GM18526 (cell line): Measurements from ENCODE around the gene IBA57.

Source experiments
- POLR2A ChIP-seq: IDR thresholded peaks from 3 replicates; pipeline ENCODE4 v1.6.1; 2011; ENCODE audit not compliant: insufficient read length; ENCODE audit errors: extremely low read depth

Gene IBA57

GRCh38 chr1:228171221-228171891 is 5.8 kb downstream of the IBA57 start:
- TF ChIP-seq POLR2A = no peak

DNA sequence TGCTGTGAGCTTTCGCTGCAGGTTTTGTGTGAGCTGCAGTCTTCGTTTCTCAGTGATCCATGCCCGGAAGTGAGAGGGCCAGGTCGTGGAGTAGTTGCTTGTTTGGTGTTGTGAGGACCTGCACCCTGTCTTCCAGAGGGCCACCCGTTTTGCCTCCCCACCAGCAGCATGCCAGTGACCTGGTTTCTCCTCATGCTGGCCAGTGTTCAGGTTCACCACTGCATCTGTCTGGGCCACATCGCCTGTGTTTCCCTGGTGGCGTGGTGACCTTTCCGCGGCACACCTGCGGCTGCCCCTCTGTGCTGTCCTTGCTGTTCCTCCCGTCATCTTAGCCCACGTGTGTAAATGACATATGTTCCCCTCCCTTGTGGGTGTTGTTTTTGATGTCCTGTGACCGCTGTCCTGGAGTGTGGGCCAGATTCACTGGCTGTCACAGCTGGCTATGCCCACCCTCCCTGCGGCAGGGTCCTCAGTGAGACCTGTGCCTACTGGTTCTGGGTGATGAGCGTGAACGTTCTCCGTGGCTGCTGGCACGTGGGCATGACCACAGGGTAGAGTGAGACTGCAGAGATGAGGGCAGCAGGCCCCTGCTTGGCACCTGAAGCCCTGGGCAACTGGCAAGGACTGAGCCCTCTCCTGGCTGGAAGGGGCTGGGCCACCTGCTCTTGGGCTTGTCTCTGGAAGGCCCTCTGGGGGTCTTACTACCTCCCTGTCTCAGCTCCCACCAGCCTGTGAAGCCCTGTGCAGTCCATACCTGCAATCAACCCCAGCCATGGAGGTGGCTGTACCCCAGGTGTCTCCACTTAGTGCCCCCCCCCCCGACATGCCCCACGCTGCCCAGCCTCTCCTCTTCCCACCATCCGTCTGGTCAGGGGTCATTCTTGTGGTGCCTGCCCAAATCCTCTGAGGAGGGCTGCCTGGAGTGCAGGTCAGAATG is 7.3 kb downstream of the IBA57 start:
- no peak for TF ChIP-seq POLR2A

- no peak for TF ChIP-seq POLR2A
These were observed 9.1 kb downstream of the IBA57 start for GRCh38 chr1:228174482-228175315.

DNA sequence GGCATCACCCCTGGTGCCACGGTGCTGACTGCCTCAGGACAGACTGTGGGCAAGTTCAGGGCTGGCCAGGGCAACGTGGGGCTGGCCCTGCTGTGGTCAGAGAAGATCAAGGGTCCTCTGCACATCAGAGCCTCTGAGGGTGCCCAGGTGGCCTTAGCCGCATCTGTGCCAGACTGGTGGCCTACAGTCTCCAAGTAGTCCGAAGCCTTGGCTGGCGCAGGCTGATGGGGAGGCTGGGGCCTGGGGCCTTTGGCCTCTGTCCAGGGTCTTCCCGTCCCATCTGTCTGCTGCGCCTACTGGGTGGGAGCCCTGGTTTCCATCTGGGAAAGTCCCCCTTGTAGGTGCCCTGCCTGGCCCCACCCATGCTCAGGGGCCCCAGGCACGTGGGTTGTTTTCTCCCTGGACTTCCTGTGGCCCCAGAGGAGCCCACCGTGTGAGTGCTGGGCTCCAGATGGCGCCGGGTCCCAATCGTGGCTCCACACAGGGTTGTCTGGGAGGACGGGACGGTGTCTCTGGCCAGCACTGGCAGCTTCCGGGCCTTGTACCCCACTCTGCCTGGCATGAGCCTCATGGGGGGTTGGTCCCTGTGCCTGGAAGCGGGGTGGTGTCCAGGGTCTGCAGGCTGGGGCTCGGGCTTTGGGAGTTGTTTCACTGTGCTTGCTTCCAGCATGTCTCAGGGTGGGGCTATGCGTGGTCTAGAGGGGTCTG is 9.9 kb downstream of the IBA57 start:
- TF ChIP-seq POLR2A = no peak

GRCh38 chr1:228176024-228176395 is 10.4 kb downstream of the IBA57 start:
- TF ChIP-seq POLR2A = no peak

GRCh38 chr1:228176461-228177182 is 11.0 kb downstream of the IBA57 start:
- no peak for TF ChIP-seq POLR2A

GRCh38 chr1:228177183-228177475 is 11.5 kb downstream of the IBA57 start:
- TF ChIP-seq POLR2A = no peak

DNA sequence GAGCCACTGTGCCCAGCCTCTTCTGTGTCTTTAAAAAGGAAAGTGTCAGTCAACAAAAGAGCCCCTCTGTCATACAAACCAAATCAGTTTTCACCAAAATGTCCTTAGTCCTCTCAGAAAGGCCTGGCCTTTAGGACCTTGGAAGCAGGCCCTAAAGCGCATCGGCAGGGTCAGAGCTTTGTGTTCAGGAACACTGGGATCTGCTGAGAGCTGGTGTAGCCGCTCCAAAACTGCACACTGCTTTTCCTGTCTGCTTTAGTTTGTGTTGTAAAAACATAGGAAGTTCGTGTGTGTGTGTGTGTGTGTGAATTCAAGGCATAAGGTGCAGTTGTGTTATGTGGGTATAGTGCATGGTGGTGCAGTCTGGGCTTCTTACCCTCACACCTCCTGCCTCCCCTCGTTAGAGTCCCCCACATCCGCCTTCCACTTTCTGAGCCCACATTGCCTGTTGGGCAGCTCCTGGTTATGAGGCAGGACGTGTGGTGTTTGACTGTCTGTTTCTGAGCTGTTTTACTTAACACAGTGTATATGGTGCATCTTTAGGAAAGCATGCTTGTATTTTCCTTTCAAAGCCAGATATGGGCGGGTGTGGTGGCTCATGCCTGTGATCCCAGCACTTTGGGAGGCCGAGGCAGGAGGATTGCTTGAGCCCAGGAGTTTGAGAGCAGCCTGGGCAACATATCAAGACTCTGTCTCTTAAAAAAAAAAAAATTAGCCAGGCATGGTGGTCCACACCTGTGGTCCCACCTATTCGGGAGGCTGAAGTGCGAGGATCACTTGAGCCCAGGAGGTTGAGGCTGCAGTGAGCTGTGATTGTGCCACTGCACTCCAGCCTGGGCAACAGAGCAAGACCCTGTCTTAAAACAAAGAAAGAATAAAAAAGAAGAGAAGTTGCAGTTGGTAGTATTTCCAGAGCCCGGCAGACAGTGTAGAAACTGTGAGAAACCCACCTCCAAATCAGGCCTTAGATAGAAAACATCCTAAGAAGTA is 12.4 kb downstream of the IBA57 start:
- TF ChIP-seq POLR2A = no peak

GRCh38 chr1:228178737-228179684 is 13.4 kb downstream of the IBA57 start:
- no peak for TF ChIP-seq POLR2A

DNA sequence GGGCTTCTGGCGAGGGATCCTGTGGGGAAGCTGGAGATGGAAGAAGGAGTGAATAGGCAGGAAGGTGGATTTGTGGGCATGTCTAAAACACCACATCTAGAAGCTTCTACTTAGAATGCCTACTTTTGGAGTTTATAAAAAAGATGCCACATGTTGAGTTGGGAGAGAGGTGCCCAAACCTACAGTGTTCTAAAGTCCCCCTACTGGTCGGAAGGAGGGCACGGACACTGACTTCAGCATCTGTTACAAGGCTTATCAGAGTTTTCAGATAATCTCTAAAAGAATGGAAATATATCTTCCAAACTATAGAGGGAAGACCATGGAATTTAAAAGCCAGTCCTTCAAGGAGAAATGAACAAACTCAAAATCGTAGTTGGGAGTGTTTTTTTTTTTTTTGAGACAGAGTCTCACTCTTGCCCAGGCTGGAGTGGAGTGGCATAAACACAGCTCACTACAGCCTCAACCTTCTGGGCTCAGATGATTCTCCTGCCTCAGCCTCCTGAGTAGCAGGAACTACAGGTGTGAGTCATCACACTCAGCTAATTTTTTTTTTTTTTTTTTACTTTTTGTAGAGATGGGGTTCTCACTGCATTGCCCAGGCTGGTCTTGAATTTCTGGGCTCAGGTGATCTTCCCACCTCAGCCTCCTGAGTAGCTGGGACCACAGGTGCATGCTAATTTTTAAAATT is 14.8 kb downstream of the IBA57 start:
- TF ChIP-seq POLR2A = no peak

DNA sequence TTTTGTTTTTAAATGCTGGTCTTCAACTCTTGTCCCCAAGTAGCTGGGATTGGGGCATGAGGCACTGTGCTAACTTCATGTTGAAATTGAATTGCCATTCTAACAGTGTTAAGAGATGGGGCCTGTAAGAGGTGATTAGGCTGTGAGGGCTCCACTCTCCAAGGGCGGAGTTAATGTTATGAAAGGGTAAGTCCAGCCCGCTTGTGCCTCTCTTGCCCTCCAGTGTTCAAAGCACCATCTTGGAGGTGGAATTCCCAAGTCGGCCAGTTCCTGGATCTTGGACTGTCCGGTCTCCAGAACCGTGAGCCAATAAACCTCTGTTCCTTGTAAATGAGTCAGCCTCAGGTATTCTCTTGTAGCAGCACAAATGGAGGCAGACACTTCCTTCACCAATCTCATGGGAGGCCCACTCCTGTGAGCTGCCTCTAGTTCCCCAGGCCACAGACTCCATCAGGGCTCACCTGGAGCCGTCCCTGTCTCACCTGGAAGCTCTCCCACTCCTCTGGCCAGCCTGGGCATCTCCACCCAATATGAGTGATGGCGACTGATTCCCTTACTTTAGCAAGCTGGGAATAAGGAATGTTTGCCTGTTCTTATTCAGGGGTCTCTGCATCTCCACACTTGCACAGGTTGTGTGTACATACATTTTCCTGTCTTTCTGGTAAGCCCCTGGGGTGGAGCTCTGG is 15.5 kb downstream of the IBA57 start:
- TF ChIP-seq POLR2A = no peak
